ENCODE results near the gene RS1. TPM values are rescaled to one million over a fixed set of nuclear protein-coding genes. Genes with fewer than 3 reads are reported as not detected.

RS1 gene
- total and polyA plus RNA-seq, 4 donors = not detected

- H3K36me3 ChIP-seq (ENCODE audit: control insufficient read depth in 4 of 4, insufficient read depth in 3 of 4, low read depth in 1 of 4, low read length in 3 of 4) = no peaks in the 10 kb centered on the region
- TF ChIP-seq GABPA (IDR thresholded peaks at IDR 0.05 in 1 of 2, conservative IDR thresholded peaks at IDR 0.05 in 1 of 2) (no peak), REST (IDR thresholded peaks at IDR 0.05) (no peak), NR2F2 (IDR thresholded peaks at IDR 0.05) (no peak), JUND (IDR thresholded peaks at IDR 0.05) (no peak), YY1 (IDR thresholded peaks at IDR 0.05) (no peak), FOXA1 (IDR thresholded peaks at IDR 0.05) (no peak), CTCF (IDR thresholded peaks at IDR 0.05; ENCODE audit: low read depth, low read length, missing input control) (no peak), FOXA2 (IDR thresholded peaks at IDR 0.05) (no peak), RXRA (IDR thresholded peaks at IDR 0.05) (no peak), TAF1 (conservative IDR thresholded peaks at IDR 0.05) (no peak), SP1 (IDR thresholded peaks at IDR 0.05) (no peak), RAD21 (IDR thresholded peaks at IDR 0.05) (no peak), EGR1 (IDR thresholded peaks at IDR 0.05; ENCODE audit: low read depth in 2 of 2) (no peak), HNF4G (IDR thresholded peaks at IDR 0.05) (no peak), MAX (IDR thresholded peaks at IDR 0.05) (no peak), HNF4A (conservative IDR thresholded peaks at IDR 0.05) (no peak)
- TF ChIP-seq, protein P1, sequence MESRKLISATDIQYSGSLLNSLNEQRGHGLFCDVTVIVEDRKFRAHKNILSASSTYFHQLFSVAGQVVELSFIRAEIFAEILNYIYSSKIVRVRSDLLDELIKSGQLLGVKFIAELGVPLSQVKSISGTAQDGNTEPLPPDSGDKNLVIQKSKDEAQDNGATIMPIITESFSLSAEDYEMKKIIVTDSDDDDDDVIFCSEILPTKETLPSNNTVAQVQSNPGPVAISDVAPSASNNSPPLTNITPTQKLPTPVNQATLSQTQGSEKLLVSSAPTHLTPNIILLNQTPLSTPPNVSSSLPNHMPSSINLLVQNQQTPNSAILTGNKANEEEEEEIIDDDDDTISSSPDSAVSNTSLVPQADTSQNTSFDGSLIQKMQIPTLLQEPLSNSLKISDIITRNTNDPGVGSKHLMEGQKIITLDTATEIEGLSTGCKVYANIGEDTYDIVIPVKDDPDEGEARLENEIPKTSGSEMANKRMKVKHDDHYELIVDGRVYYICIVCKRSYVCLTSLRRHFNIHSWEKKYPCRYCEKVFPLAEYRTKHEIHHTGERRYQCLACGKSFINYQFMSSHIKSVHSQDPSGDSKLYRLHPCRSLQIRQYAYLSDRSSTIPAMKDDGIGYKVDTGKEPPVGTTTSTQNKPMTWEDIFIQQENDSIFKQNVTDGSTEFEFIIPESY (IDR thresholded peaks at IDR 0.05) = no peak
- TF ChIP-seq, protein P2, sequence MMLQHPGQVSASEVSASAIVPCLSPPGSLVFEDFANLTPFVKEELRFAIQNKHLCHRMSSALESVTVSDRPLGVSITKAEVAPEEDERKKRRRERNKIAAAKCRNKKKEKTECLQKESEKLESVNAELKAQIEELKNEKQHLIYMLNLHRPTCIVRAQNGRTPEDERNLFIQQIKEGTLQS (IDR thresholded peaks at IDR 0.05) = no peak
- H3K27me3 ChIP-seq (ENCODE audit: control insufficient read depth in 4 of 4, insufficient read depth in 4 of 4, low read length in 3 of 4) = no peaks in the 10 kb centered on the region
- no peak for DNase-seq (ENCODE audit: low spot score)
- H3K4me3 ChIP-seq (ENCODE audit: low read depth in 1 of 3, low read length in 3 of 3) = no peak overlapping the region
- no peaks in the 10 kb centered on the region for H3K4me1 ChIP-seq (ENCODE audit: control insufficient read depth in 4 of 4, insufficient read depth in 4 of 4, low read length in 3 of 4)
- H3K9ac ChIP-seq (ENCODE audit: low read depth in 1 of 2, low read length in 2 of 2) = no peak overlapping the region
- WGBS = 91% methylated on average over 10 of the region's 10 CpGs
- H3K27ac ChIP-seq (ENCODE audit: low read depth in 1 of 2, low read length in 2 of 2) = no peak overlapping the region
- no peaks in the 10 kb centered on the region for H3K9me3 ChIP-seq (ENCODE audit: control insufficient read depth in 4 of 4, low read length in 3 of 4)
These were observed 4.1 kb upstream of the RS1 start for GRCh38 chrX:18676050-18676449.
